ENCODE data around the gene ZNF292. TPM values are rescaled to one million over a fixed set of nuclear protein-coding genes. Genes with fewer than 3 reads are reported as not detected.

Gene ZNF292
- total RNA-seq, 4 donors from 2014 or later = 18.5 to 61.8 (median 42.4) TPM

DNA sequence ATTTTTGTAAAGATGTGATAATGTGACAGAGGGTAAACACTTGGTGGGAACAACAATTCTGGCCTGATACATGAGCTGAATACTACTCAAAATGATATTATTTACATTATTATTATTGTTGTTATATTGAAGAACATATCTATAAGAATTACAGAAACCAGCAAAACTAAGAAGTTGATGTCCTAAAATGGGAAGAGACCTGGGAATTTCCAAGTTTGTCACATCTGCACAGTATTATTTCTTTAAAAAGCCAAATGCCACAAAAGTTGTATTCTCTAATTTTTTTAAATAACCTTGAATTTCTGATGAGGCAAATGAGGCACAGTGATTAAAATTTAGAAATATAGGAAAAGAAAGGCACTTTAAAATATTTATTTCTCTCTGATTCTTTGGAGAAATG, 5.0 kb upstream of the ZNF292 start:
- TF ChIP-seq EP300 (IDR thresholded peaks at IDR 0.05; ENCODE audit: low read depth) (no peak), POLR2AphosphoS5 (IDR thresholded peaks at IDR 0.05) (no peak), POLR2A (IDR thresholded peaks at IDR 0.05) (no peak)
- TF ChIP-seq, protein P1, sequence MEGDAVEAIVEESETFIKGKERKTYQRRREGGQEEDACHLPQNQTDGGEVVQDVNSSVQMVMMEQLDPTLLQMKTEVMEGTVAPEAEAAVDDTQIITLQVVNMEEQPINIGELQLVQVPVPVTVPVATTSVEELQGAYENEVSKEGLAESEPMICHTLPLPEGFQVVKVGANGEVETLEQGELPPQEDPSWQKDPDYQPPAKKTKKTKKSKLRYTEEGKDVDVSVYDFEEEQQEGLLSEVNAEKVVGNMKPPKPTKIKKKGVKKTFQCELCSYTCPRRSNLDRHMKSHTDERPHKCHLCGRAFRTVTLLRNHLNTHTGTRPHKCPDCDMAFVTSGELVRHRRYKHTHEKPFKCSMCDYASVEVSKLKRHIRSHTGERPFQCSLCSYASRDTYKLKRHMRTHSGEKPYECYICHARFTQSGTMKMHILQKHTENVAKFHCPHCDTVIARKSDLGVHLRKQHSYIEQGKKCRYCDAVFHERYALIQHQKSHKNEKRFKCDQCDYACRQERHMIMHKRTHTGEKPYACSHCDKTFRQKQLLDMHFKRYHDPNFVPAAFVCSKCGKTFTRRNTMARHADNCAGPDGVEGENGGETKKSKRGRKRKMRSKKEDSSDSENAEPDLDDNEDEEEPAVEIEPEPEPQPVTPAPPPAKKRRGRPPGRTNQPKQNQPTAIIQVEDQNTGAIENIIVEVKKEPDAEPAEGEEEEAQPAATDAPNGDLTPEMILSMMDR (IDR thresholded peaks at IDR 0.05) = no peak
- Histone ChIP-seq H3K36me3 (no peaks in the 10 kb centered on the region), H3K27ac (no peak overlapping the region), H3K27me3 (no peaks in the 10 kb centered on the region), H3K9me3 (no peaks in the 10 kb centered on the region), H3K4me3 (no peak overlapping the region), H3K4me1 (peaks cover 10 to 31% (median 21%) of the 10 kb centered on the region in 4 donors)
- DNase-seq = no peak
- in situ Hi-C loops (cut with MboI; ENCODE audit: low pct_ligation_motif_present in 1 of 4, low pct_unique_long_range_greater_than_20kb in 1 of 4, low sequenced_read_pairs in 3 of 4) = no loop called here
- intact Hi-C loops (cut with DNase I; ENCODE audit: low total_unique reads) = loop anchor here (5.0 kb wide), 1 partner anchor 322 kb away; the partner anchor contains the start of gene SLC35A1

DNA sequence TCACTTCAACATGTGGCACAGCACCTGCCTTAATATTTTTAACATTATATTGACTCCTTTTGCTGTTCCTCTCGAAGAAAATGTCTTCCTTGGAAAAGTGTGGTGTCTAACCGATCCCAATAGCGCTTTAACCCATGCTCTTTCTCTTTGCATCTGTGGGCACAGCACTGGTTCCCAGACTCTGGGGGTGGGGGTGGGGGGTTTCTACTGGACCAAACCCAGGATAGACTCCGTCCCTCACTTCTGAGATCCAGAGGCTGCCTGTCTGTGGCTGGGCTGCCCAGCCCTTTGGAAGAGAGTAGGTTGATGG, 3.9 kb upstream of the ZNF292 start:
- in situ Hi-C loops (cut with MboI; ENCODE audit: low pct_ligation_motif_present in 1 of 4, low pct_unique_long_range_greater_than_20kb in 1 of 4, low sequenced_read_pairs in 3 of 4) = no loop called here
- Histone ChIP-seq H3K4me3 (peak overlapping the region; percentile 47 to 58 (median 49)), H3K36me3 (no peaks in the 10 kb centered on the region), H3K9me3 (no peaks in the 10 kb centered on the region), H3K4me1 (peaks cover 10 to 34% (median 23%) of the 10 kb centered on the region in 4 donors), H3K27me3 (no peaks in the 10 kb centered on the region), H3K27ac (peak overlapping the region; percentile 80 to 91 (median 88))
- no peak for DNase-seq
- intact Hi-C loops (cut with DNase I; ENCODE audit: low total_unique reads) = loop anchor here (5.0 kb wide), 1 partner anchor 321 kb away; the partner anchor contains the start of gene SLC35A1
- TF ChIP-seq POLR2A (IDR thresholded peaks at IDR 0.05) (no peak), POLR2AphosphoS5 (IDR thresholded peaks at IDR 0.05) (no peak), EP300 (IDR thresholded peaks at IDR 0.05; ENCODE audit: low read depth) (no peak)
- TF ChIP-seq, protein P1 (IDR thresholded peaks at IDR 0.05) = no peak
- 34 to 46% methylated on average over 3 to 4 of the region's 4 CpGs for WGBS, 2 donors (ENCODE audit: low coverage in 1 of 2)

DNA sequence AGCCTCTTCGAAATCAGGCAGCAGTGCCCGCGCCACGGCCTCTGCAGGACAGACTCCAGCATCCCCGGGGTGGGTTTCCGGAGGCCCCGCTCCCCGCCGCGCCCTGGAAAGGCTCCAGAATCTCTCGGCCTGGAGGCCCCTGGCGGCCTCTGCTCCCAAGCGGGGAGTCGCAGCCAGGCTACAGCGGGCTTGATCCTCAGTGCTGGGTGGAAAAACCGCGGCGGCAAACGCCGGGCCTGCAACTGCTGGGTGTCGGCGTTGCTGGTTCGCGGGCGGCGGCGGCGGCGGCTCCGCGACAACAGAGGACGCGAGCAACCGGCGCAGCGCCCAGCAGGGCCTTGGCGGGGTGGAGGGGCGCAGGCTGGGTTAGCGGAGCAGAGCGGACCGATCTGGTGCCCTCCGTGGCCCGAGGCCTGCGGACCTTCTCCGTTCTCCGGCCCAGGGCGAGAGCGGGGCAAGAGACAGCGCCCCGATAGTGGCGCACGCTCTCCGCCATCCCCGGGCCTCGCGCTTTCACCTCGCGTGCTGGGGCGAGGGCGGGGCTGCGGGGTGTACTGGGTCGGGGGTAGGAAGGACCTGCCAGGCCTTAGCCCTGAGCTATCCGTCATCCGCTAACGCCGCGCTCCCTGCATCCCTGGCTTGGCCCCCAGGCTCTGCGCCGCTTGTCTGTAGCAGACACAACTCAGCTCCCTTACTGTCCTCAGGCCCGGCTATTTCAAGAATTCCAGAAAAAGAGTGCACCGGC, 3.4 kb upstream of the ZNF292 start:
- Histone ChIP-seq H3K27me3 (no peaks in the 10 kb centered on the region), H3K4me1 (peaks cover 10 to 39% (median 28%) of the 10 kb centered on the region in 4 donors), H3K4me3 (peak overlapping the region; percentile 47 to 58 (median 49)), H3K36me3 (no peaks in the 10 kb centered on the region), H3K9me3 (no peaks in the 10 kb centered on the region), H3K27ac (peak overlapping the region; percentile 80 to 91 (median 88))
- in situ Hi-C loops (cut with MboI; ENCODE audit: low pct_ligation_motif_present in 1 of 4, low pct_unique_long_range_greater_than_20kb in 1 of 4, low sequenced_read_pairs in 3 of 4) = no loop called here
- intact Hi-C loops (cut with DNase I; ENCODE audit: low total_unique reads) = loop anchor here (5.0 kb wide), 1 partner anchor 320 kb away; the partner anchor contains the start of gene SLC35A1
- no peak for TF ChIP-seq EP300 (IDR thresholded peaks at IDR 0.05; ENCODE audit: low read depth)
- TF ChIP-seq, protein P1 (IDR thresholded peaks at IDR 0.05) = no peak
- peak in 2 of 3 donors; percentile 4 to 8 for TF ChIP-seq POLR2AphosphoS5 (IDR thresholded peaks at IDR 0.05)
- DNase-seq = peak; percentile 70
- WGBS, 2 donors (ENCODE audit: low coverage in 1 of 2) = 16% methylated on average over 43 of the region's 71 CpGs; no CpG with 5 or more reads in 1 of the 2 donors

DNA sequence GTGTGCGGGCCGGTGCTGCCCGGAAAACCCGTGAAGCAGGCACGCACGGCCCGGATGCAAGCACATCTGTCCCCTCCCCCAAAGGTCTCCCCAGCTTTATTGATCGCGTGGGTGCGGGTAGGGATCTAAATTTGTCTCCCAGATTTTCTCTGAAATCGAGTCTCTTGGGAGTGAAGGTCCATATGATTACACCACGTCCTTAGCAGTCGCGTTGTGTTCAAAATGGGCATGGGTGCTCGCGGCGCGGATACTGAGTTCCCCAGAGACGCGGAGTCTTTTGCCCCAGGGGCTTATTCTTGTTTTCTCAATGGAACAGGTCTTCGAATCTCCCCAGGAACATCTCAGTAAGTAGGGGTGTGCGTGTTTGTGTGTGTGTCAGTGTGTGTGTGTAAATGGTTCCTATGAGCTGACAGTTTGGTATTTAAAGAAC, 2.8 kb upstream of the ZNF292 start:
- TF ChIP-seq POLR2AphosphoS5 (IDR thresholded peaks at IDR 0.05) (no peak), EP300 (IDR thresholded peaks at IDR 0.05; ENCODE audit: low read depth) (no peak)
- Histone ChIP-seq H3K9me3 (no peaks in the 10 kb centered on the region), H3K27ac (peak overlapping the region; percentile 80 to 91 (median 88)), H3K27me3 (no peaks in the 10 kb centered on the region), H3K36me3 (no peaks in the 10 kb centered on the region), H3K4me1 (peaks cover 13 to 45% (median 33%) of the 10 kb centered on the region in 4 donors), H3K4me3 (peak overlapping the region; percentile 47 to 58 (median 49))
- WGBS, 2 donors (ENCODE audit: low coverage in 1 of 2) = 57% methylated on average over 22 of the region's 22 CpGs; no CpG with 5 or more reads in 1 of the 2 donors
- in situ Hi-C loops (cut with MboI; ENCODE audit: low pct_ligation_motif_present in 1 of 4, low pct_unique_long_range_greater_than_20kb in 1 of 4, low sequenced_read_pairs in 3 of 4) = no loop called here
- no peak for DNase-seq
- intact Hi-C loops (cut with DNase I; ENCODE audit: low total_unique reads) = loop anchor here (5.0 kb wide), 1 partner anchor 320 kb away; the partner anchor contains the start of gene SLC35A1
